K562 (cell line): ENCODE measurements around the gene YIPF2. TPM values are rescaled to one million over a fixed set of nuclear protein-coding genes. Genes with fewer than 3 reads are reported as not detected.

Experiments used
- ATAC-seq: fragments of 200-7000 bp; cut with Tn5 transposase; 3 replicates; pipeline ENCODE4 v1.9.1; 2020; ENCODE audit warnings: moderate library complexity
- BruUV-seq: library from RNA; stranded (reverse); fragments of 400-500 nt; replicated peaks from 2 replicates; lab custom pipeline; 2021; lab: Mats Ljungman, UMichigan
- CTCF ChIA-PET: fragments of 300-600 bp; formaldehyde crosslinking; extraction: SDS; loops from one replicate; lab custom pipeline; 2021; ENCODE audit warnings: low intra/inter-chr PET ratio; lab: Yijun Ruan, JAX
- POLR2A ChIA-PET: fragments of 300-600, 350-650 bp; sonication (Branson Sonifier 250); formaldehyde crosslinking; extraction: SDS; loops from one replicate; lab custom pipeline; 2021; ENCODE audit warnings: antibody characterized with exemption, inconsistent platforms; lab: Yijun Ruan, JAX
- DNase-seq, 4 experiments: peaks; one replicate each; pipeline versions ENCODE4 v3.0.0 to v3.0.0-alpha.2; 2011 to 2018; ENCODE audit warnings: low spot score in 3 of 4, mixed read lengths in 3 of 4; ENCODE audit errors: extremely low read depth in 1 of 4
- FAIRE-seq: peaks from 2 replicates; lab custom pipeline; 2011; peaks lifted over from hg19 to GRCh38; lab: Jason Lieb, UNC
- H2AFZ ChIP-seq: 2 replicates; pipeline ENCODE4 v1.6.0; 2011; ENCODE audit warnings: low read depth, low read length, control low read depth, inconsistent platforms
- H3K27ac ChIP-seq: fragments of 200-600 bp; 3 replicates; pipeline ENCODE4 v1.8.0; 2011; ENCODE audit warnings: low read depth, mild to moderate bottlenecking, control low read depth, inconsistent platforms, low read length, moderate library complexity, mixed read lengths; ENCODE audit errors: extremely low read depth
- H3K27me3 ChIP-seq, 2 experiments: fragments of 300-600 bp in 1 of 2; 2 replicates in 1 of 2; 3 replicates in 1 of 2; pipeline versions ENCODE4 v1.6.0 to v1.8.0; 2011; ENCODE audit warnings: inconsistent platforms in 2 of 2, low read length in 2 of 2, mild to moderate bottlenecking in 1 of 2, mixed read lengths in 1 of 2, moderate library complexity in 1 of 2; ENCODE audit not compliant: control insufficient read depth in 2 of 2, insufficient read depth in 2 of 2
- H3K36me3 ChIP-seq: fragments of 300-600 bp; 3 replicates; pipeline ENCODE4 v1.8.0; 2011; ENCODE audit warnings: mild to moderate bottlenecking, low read length, inconsistent platforms; ENCODE audit not compliant: control insufficient read depth, insufficient read depth
- H3K4me1 ChIP-seq, 2 experiments: fragments of 200-600 bp in 1 of 2; replicated peaks in 1 of 2; 2 replicates in 1 of 2; 3 replicates in 1 of 2; pipeline versions ENCODE4 v1.5.1 to v1.8.0; 2011; ENCODE audit warnings: inconsistent platforms in 2 of 2, low read length in 2 of 2, mild to moderate bottlenecking in 1 of 2, mixed read lengths in 1 of 2, moderate library complexity in 1 of 2; ENCODE audit not compliant: control insufficient read depth in 2 of 2, insufficient read depth in 2 of 2
- H3K4me2 ChIP-seq: 2 replicates; pipeline ENCODE4 v1.6.1; 2011; ENCODE audit warnings: low read length, control low read depth, inconsistent platforms, mixed read lengths; ENCODE audit not compliant: insufficient read depth
- H3K4me3 ChIP-seq: fragments of 200-600 bp; sonication (generic), shearing (Covaris generic); 2 replicates; pipeline ENCODE4 v1.5.1; 2016; ENCODE audit warnings: control low read depth, inconsistent platforms
- H3K79me2 ChIP-seq: fragments of 200-600 bp; 3 replicates; pipeline ENCODE4 v1.8.0; 2011; ENCODE audit warnings: low read length, inconsistent platforms; ENCODE audit not compliant: control insufficient read depth, insufficient read depth
- H3K9ac ChIP-seq, 2 experiments: 2 replicates each; pipeline versions ENCODE4 v1.6.0 to v1.6.1; 2011; ENCODE audit warnings: low read depth in 2 of 2, low read length in 2 of 2, control low read depth in 1 of 2, inconsistent platforms in 1 of 2, mild to moderate bottlenecking in 1 of 2, mixed read lengths in 1 of 2; ENCODE audit not compliant: insufficient read depth in 1 of 2
- H3K9me1 ChIP-seq: one replicate; pipeline ENCODE4 v1.6.0; 2011; ENCODE audit warnings: inconsistent platforms, mild to moderate bottlenecking, low read length, moderate library complexity; ENCODE audit not compliant: control insufficient read depth, insufficient read depth
- H3K9me3 ChIP-seq: replicated peaks from 2 replicates; pipeline ENCODE4 v1.5.1; 2011; ENCODE audit warnings: low read depth, low read length, inconsistent platforms; ENCODE audit not compliant: control insufficient read depth, insufficient read depth
- H4K20me1 ChIP-seq: replicated peaks from 2 replicates; pipeline ENCODE4 v1.6.1; 2011; ENCODE audit warnings: low read length, inconsistent platforms, mixed read lengths; ENCODE audit not compliant: control insufficient read depth, insufficient read depth
- ARID4B ChIP-seq: sonication (generic); formaldehyde crosslinking; IDR thresholded peaks from 2 replicates; pipeline ENCODE4 v1.8.0; 2022; ENCODE audit warnings: mild to moderate bottlenecking, missing genetic modification reagents
- DDX20 ChIP-seq: fragments of 450-650 bp; IDR thresholded peaks from 2 replicates; pipeline ENCODE4 v1.6.1; 2016; ENCODE audit warnings: missing genetic modification characterization, low read depth, mild to moderate bottlenecking, missing compliant biosample characterization, moderate library complexity
- EP400 ChIP-seq: fragments of 450-650 bp; IDR thresholded peaks from 2 replicates; pipeline ENCODE4 v1.6.1; 2017; ENCODE audit warnings: antibody characterized with exemption, mild to moderate bottlenecking, moderate library complexity
- GABPA ChIP-seq: fragments of 200-800 bp; sonication (Bioruptor generic); conservative IDR thresholded peaks from 2 replicates; pipeline ENCODE4 v1.6.1; 2016; ENCODE audit warnings: low read depth, missing genetic modification characterization, missing compliant biosample characterization
- MAFK ChIP-seq: IDR thresholded peaks from 2 replicates; pipeline ENCODE4 v1.6.1; 2011; ENCODE audit warnings: low read length, improper control_type of control experiment
- MEIS2 ChIP-seq: fragments of 450-650 bp; IDR thresholded peaks from 2 replicates; pipeline ENCODE4 v1.6.1; 2014; ENCODE audit warnings: mild to moderate bottlenecking; ENCODE audit not compliant: partially characterized antibody
- MTA2 ChIP-seq: fragments of 450-650 bp; IDR thresholded peaks from 2 replicates; pipeline ENCODE4 v1.6.1; 2016; ENCODE audit warnings: low read depth
- MTA3 ChIP-seq: fragments of 450-650 bp; formaldehyde crosslinking; IDR thresholded peaks from 2 replicates; pipeline ENCODE4 v1.6.1; 2017; ENCODE audit warnings: mild to moderate bottlenecking, borderline replicate concordance
- NFE2L1 ChIP-seq: fragments of 450-650 bp; IDR thresholded peaks from 2 replicates; pipeline ENCODE4 v1.6.1; 2016; ENCODE audit warnings: missing genetic modification characterization, low read depth, mild to moderate bottlenecking, missing compliant biosample characterization, moderate library complexity, borderline replicate concordance
- RHOXF2B ChIP-seq: fragments of 250-450 bp; sonication (Bioruptor Pico); conservative IDR thresholded peaks from 2 replicates; pipeline ENCODE4 v1.5.1; 2021
- SIN3A ChIP-seq, 2 experiments: fragments of 150-350 bp in 1 of 2; IDR thresholded peaks; 2 replicates each; pipeline ENCODE4 v1.6.1; 2011 to 2016; ENCODE audit warnings: borderline replicate concordance in 2 of 2, low read depth in 2 of 2, low read length in 2 of 2, mild to moderate bottlenecking in 2 of 2, moderate library complexity in 2 of 2; ENCODE audit not compliant: control insufficient read depth in 1 of 2
- SMAD2 ChIP-seq: fragments of 150-350 bp; IDR thresholded peaks from 2 replicates; pipeline ENCODE4 v1.6.1; 2014; ENCODE audit warnings: low read depth, mild to moderate bottlenecking, low read length
- ZNF584 ChIP-seq: fragments of 200-800 bp; sonication (Bioruptor generic); IDR thresholded peaks from 2 replicates; pipeline ENCODE4 v1.6.1; 2016; ENCODE audit warnings: low read depth, mild to moderate bottlenecking, missing genetic modification characterization, missing compliant biosample characterization
- ZNF699 ChIP-seq: fragments of 250-450 bp; sonication (Bioruptor Pico); IDR thresholded peaks from 2 replicates; pipeline ENCODE4 v1.8.0; 2021; ENCODE audit warnings: mild to moderate bottlenecking, moderate library complexity; ENCODE audit not compliant: insufficient replicate concordance
- ZNF780A ChIP-seq: fragments of 250-450 bp; sonication (Bioruptor Pico); IDR thresholded peaks from 2 replicates; pipeline ENCODE4 v1.5.0; 2021; ENCODE audit warnings: mild to moderate bottlenecking
- WGBS: fragments of 100-300 bp; shearing (Covaris generic); methylation state at CpG from one replicate; pipeline ENCODE4 v1.1.6; 2016; ENCODE audit warnings: low coverage, mixed read lengths; ENCODE audit not compliant: insufficient coverage; ENCODE audit errors: missing lambda C conversion rate; 5-methylcytosine and 5-hydroxymethylcytosine counted together
- in situ Hi-C: fragments of 300-500 bp; cut with MboI; formaldehyde crosslinking; loops from 4 replicates; pipeline ENCODE4 v1.15.0; 2018; ENCODE audit warnings: inconsistent platforms, mixed read lengths
- intact Hi-C: fragments of 100-400 bp; cut with micrococcal nuclease; formaldehyde crosslinking; loops from 2 replicates; pipeline ENCODE4 v1.14.2; 2022
- polyA plus RNA-seq, 8 experiments: library from polyadenylated mRNA; depleted of rRNA in 4 of 8; stranded (reverse) in 5 of 8; unstranded in 3 of 8; fragments of >200 nt; fragmentation: Nextera tagmentation in 2 of 8; fragmentation: Illumina TruSeq in 1 of 8; extraction: Ambion mirVana in 2 of 8; extraction: Trizol in 1 of 8; gene quantifications; 2 replicates each; pipeline versions ENCODE4 v1.2.1 to v1.2.3, GENCODE V29; 2011 to 2014; ENCODE audit warnings: inconsistent platforms in 1 of 8, missing spikeins in 1 of 8
- total RNA-seq, 7 experiments: library from RNA; depleted of rRNA in 6 of 7; stranded (reverse); fragments of >200 nt in 6 of 7; fragmentation: Illumina TruSeq in 2 of 7; extraction: Trizol in 2 of 7; gene quantifications; 2 replicates each; pipeline versions ENCODE4 v1.2.1 to v1.2.3, GENCODE V29; 2011 to 2021; ENCODE audit warnings: low replicate concordance in 1 of 7
- TF ChIP-seq, protein P1 (sequence below): fragments of 200-800 bp; sonication (Bioruptor generic); IDR thresholded peaks from 2 replicates; pipeline ENCODE4 v1.6.1; 2017; ENCODE audit warnings: missing genetic modification characterization, missing compliant biosample characterization

The YIPF2 gene
- total and polyA plus RNA-seq, 9 of the 15 experiments (the other 6 are each of a cell fraction or from before 2014, with no cell fraction given) = 1.3 to 65.2 (median 31.6) TPM

DNA sequence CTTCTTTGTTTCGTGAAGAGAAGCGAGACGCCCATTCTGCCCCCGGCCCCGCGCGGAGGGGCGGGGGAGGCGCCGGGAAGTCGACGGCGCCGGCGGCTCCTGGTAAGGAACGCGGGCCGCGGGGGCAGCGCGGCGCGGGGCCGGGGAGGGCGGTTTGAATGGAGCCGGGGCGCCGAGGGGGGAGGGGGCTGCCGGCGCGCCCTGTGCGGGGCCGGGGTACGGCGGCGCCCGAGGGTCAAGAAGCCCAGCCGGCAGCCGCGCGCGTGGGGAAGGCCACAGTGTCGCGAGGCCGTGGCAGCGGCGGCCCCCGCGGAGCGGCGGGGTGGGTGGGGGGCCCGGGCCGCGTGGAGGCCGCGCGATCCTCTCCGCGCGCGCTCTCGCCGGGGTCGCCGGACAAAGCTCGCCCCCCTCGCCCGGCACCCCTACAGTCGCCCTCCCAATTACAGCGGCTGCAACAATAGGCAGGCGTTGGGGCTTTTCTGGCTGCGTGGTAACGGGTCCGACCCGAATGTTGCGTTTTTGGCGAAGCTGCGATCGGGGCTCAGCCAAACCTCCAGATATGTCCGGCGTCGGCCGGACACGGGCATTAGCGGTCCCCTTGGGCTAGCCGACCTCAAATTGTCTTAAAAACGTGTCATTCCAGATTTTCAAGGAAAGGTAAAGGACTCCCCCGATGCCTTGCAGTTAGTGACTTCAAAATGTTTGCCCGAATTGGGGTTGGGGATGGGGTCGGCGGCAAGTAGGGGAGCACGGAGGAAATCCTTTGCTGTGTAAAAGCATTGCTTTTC lies 32.8 kb upstream of the YIPF2 start:
- DNase-seq = peak; percentile 44 to 87 (median 70)
- intact Hi-C loops = no loop called here
- Histone ChIP-seq H3K27ac (peak overlapping the region; percentile 94), H3K9me3 (no peaks in the 10 kb centered on the region), H3K27me3 (no peaks in the 10 kb centered on the region), H3K36me3 (peaks cover 16% of the 10 kb centered on the region; the same call in 2 of the 3 replicates), H3K79me2 (peaks cover 64% of the 10 kb centered on the region), H3K4me1 (peaks cover 15 to 25% of the 10 kb centered on the region in 2 experiments; a peak in 4 of 5 replicates), H3K4me3 (peak overlapping the region; percentile 99), H2AFZ (peak overlapping the region; percentile 76), H3K4me2 (peak overlapping the region; percentile 88), H3K9me1 (peaks cover 4% of the 10 kb centered on the region), H4K20me1 (peaks cover 8% of the 10 kb centered on the region), H3K9ac (peak overlapping the region; percentile 96 to 100)
- under 1% methylated on average over 43 of the region's 92 CpGs for WGBS
- BruUV-seq = no TSS peak
- POLR2A ChIA-PET = interaction anchor here (0.6 to 1.5 kb wide), 7 partner anchors 10 to 274 kb away, joined by 3 to 5 read pairs (median 4); no protein-coding TSS in a partner anchor
- in situ Hi-C loops = no loop called here
- CTCF ChIA-PET = no interaction called here
- FAIRE-seq = peak; percentile 6
- ATAC-seq = peak; percentile 6
- TF ChIP-seq MTA2 (no peak), SMAD2 (no peak), ZNF699 (CRISPR knock-in tag) (no peak), MAFK (no peak), DDX20 (tag) (no peak), ARID4B (0 out of 2 replicates have a peak, but pooled peaks have one; percentile 28), NFE2L1 (no peak), SIN3A (IDR thresholded peaks at IDR 0.05; ENCODE audit: borderline replicate concordance in 2 of 2, control insufficient read depth in 1 of 2, low read depth in 2 of 2, low read length in 2 of 2) (peak in 1 of 2 experiments; percentile 30; a peak in 2 of 4 replicates), MTA3 (peak; percentile 62; the same call in 1 of the 2 replicates), MEIS2 (no peak), ZNF780A (no peak), GABPA (tag) (peak; percentile 80), EP400 (peak; percentile 36; the same call in 1 of the 2 replicates), RHOXF2B (CRISPR knock-in tag) (no peak), ZNF584 (CRISPR knock-in tag) (peak; percentile 78)
- TF ChIP-seq, protein P1, sequence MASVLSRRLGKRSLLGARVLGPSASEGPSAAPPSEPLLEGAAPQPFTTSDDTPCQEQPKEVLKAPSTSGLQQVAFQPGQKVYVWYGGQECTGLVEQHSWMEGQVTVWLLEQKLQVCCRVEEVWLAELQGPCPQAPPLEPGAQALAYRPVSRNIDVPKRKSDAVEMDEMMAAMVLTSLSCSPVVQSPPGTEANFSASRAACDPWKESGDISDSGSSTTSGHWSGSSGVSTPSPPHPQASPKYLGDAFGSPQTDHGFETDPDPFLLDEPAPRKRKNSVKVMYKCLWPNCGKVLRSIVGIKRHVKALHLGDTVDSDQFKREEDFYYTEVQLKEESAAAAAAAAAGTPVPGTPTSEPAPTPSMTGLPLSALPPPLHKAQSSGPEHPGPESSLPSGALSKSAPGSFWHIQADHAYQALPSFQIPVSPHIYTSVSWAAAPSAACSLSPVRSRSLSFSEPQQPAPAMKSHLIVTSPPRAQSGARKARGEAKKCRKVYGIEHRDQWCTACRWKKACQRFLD (CRISPR knock-in tag) = peak; percentile 87
